Neural cell (in vitro differentiated cells): ENCODE results near the gene YWHAB. TPM values are rescaled to one million over a fixed set of nuclear protein-coding genes. Genes with fewer than 3 reads are reported as not detected.

ENCODE experiments used
- H2AFZ ChIP-seq: fragments of 200-600, 300-800 bp; sonication (generic), shearing (Covaris generic); 2 replicates; pipeline ENCODE4 v1.6.0; 2014; ENCODE audit warnings: low read depth, mild to moderate bottlenecking, antibody characterized with exemption, low read length, moderate library complexity
- H3F3A ChIP-seq: fragments of 200-600 bp; shearing (Covaris generic); 2 replicates; pipeline ENCODE4 v1.6.1; 2016; ENCODE audit warnings: mild to moderate bottlenecking, moderate library complexity, mixed read lengths, antibody characterized with exemption, low read length; ENCODE audit not compliant: insufficient read depth, poor library complexity, severe bottlenecking
- H3K27ac ChIP-seq: fragments of 200-600, 300-800 bp; sonication (generic), shearing (Covaris generic); 2 replicates; pipeline ENCODE4 v1.5.1; 2014; ENCODE audit warnings: mild to moderate bottlenecking, low read length, moderate library complexity
- H3K27me3 ChIP-seq: fragments of 300-800, 200-600 bp; sonication (generic), shearing (Covaris generic); 2 replicates; pipeline ENCODE4 v1.6.0; 2014; ENCODE audit warnings: mild to moderate bottlenecking, low read depth, low read length, moderate library complexity; ENCODE audit not compliant: insufficient read depth
- H3K36me3 ChIP-seq: fragments of 300-800, 200-600 bp; sonication (generic), shearing (Covaris generic); 2 replicates; pipeline ENCODE4 v1.5.1; 2014; ENCODE audit warnings: mild to moderate bottlenecking, antibody characterized with exemption, low read length, moderate library complexity; ENCODE audit not compliant: insufficient read depth
- H3K4me2 ChIP-seq: fragments of 300-800, 200-600 bp; sonication (generic), shearing (Covaris generic); 2 replicates; pipeline ENCODE4 v1.6.0; 2014; ENCODE audit warnings: mild to moderate bottlenecking, low read length
- H3K4me3 ChIP-seq: fragments of 300-800, 200-600 bp; sonication (generic), shearing (Covaris generic); 2 replicates; pipeline ENCODE4 v1.5.1; 2014; ENCODE audit warnings: mild to moderate bottlenecking, low read length, moderate library complexity
- H3K79me2 ChIP-seq: fragments of 200-600 bp; shearing (Covaris generic); replicated peaks from 2 replicates; pipeline ENCODE4 v1.6.0; 2014; ENCODE audit warnings: mild to moderate bottlenecking, low read length, moderate library complexity; ENCODE audit not compliant: insufficient read depth
- H3K9ac ChIP-seq: fragments of 300-800, 200-600 bp; sonication (generic), shearing (Covaris generic); 2 replicates; pipeline ENCODE4 v1.6.1; 2016; ENCODE audit warnings: mild to moderate bottlenecking, low read length, mixed read lengths
- H3K9me2 ChIP-seq: fragments of 200-600 bp; shearing (Covaris generic); 2 replicates; pipeline ENCODE4 v1.6.1; 2016; ENCODE audit warnings: mild to moderate bottlenecking, low read length, mixed read lengths; ENCODE audit not compliant: insufficient read depth
- H3K9me3 ChIP-seq: fragments of 200-600, 300-800 bp; sonication (generic), shearing (Covaris generic); 2 replicates; pipeline ENCODE4 v1.6.1; 2016; ENCODE audit warnings: mild to moderate bottlenecking, mixed run types, low read length, moderate library complexity, mixed read lengths
- H4K20me1 ChIP-seq: fragments of 200-600 bp; shearing (Covaris generic); 2 replicates; pipeline ENCODE4 v1.6.1; 2016; ENCODE audit warnings: mild to moderate bottlenecking, mixed run types; ENCODE audit not compliant: insufficient read depth
- CTCF ChIP-seq: fragments of 450-650 bp; IDR thresholded peaks from 2 replicates; pipeline ENCODE4 v1.5.1; 2014; ENCODE audit warnings: antibody characterized with exemption, mild to moderate bottlenecking, moderate library complexity; ENCODE audit not compliant: poor library complexity, severe bottlenecking
- EP300 ChIP-seq: fragments of 450-650 bp; conservative IDR thresholded peaks from 2 replicates; pipeline ENCODE4 v1.6.1; 2014; ENCODE audit warnings: antibody characterized with exemption, mild to moderate bottlenecking, moderate library complexity; ENCODE audit not compliant: poor library complexity, severe bottlenecking
- EZH2 ChIP-seq: fragments of 200-600, 300-800 bp; shearing (Covaris generic), sonication (generic); IDR thresholded peaks from 2 replicates; pipeline ENCODE4 v1.6.1; 2014; ENCODE audit warnings: antibody characterized with exemption, low read length, borderline replicate concordance, mild to moderate bottlenecking; ENCODE audit not compliant: insufficient read depth, poor library complexity, severe bottlenecking
- MXI1 ChIP-seq: fragments of 450-650 bp; conservative IDR thresholded peaks from 2 replicates; pipeline ENCODE4 v1.6.1; 2014; ENCODE audit warnings: antibody characterized with exemption, mild to moderate bottlenecking; ENCODE audit not compliant: poor library complexity, severe bottlenecking
- POLR2AphosphoS5 ChIP-seq: IDR thresholded peaks from 2 replicates; pipeline ENCODE4 v1.6.1; 2012
- RAD21 ChIP-seq: fragments of 450-650 bp; conservative IDR thresholded peaks from 2 replicates; pipeline ENCODE4 v1.6.1; 2014; ENCODE audit warnings: antibody characterized with exemption, mild to moderate bottlenecking, moderate library complexity
- SMC3 ChIP-seq: fragments of 450-650 bp; conservative IDR thresholded peaks from 2 replicates; pipeline ENCODE4 v1.6.1; 2014; ENCODE audit warnings: antibody characterized with exemption, mild to moderate bottlenecking, moderate library complexity; ENCODE audit not compliant: poor library complexity
- TAF1 ChIP-seq: IDR thresholded peaks from 2 replicates; pipeline ENCODE4 v1.6.1; 2012; ENCODE audit warnings: low read depth
- polyA minus RNA-seq: library from RNA; depleted of rRNA, polyadenylated mRNA; stranded (reverse); fragments of >200 nt; gene quantifications from 2 replicates; pipeline ENCODE4 v1.2.3, GENCODE V29; 2014
- polyA plus RNA-seq: library from polyadenylated mRNA; depleted of rRNA; stranded (reverse); fragments of >200 nt; gene quantifications from 2 replicates; pipeline ENCODE4 v1.2.3, GENCODE V29; 2014
- TF ChIP-seq, protein P1 (sequence below): IDR thresholded peaks from 2 replicates; pipeline ENCODE4 v1.6.1; 2012; ENCODE audit warnings: borderline replicate concordance

Gene YWHAB
- polyA plus RNA-seq (242 and 279 TPM in 2 replicates), polyA minus RNA-seq (142 and 168 TPM in 2 replicates)

DNA sequence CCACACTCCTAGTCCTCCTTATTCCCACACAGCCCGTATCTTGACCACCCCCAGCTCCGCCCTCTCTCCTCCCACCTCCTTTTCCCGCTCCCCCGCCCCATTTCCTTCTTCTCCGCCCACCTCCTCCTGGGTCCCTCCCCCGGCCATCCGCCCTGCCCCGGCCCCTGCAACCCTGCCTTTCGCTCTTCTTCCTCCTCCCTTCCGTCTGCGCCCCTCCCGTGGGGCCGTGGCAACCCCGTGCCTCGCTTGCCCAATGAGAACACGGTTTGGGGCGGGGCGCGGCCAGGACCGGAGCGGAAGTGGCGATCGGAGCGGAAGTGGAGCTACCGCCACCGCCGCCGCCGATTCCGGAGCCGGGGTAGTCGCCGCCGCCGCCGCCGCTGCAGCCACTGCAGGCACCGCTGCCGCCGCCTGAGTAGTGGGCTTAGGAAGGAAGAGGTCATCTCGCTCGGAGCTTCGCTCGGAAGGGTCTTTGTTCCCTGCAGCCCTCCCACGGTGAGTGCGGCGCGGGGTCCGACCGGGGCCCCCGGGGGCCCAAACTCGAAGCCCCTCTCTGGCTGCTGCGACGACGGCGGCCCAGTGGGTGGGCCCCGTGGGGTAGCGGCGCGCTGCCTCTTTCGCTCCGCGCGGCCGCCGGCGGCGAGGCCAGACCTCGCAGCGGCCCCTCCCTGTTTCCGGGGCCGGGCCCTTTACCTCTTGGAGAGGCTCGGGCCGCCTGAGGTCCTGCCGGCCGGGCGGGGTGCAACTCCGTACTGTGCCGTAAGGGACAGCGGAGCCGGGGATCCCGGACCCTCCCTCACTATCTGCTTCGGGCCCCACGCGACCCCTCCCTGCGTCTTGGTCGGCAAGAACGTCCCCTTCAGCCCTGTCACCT is at the start of gene YWHAB:
TSS of gene YWHAB (plus strand) at position 314 of the 874 bp plus-strand sequence. CDS start 15,829 bp downstream, outside the sequence.
- H3K27me3 ChIP-seq = no peaks in the 10 kb centered on the region
- peak within 1 kb of the TSS; percentile 92 for H3K9ac ChIP-seq
- H4K20me1 ChIP-seq = peaks cover 11% of the 10 kb centered on the region
- peaks cover 49% of the 10 kb centered on the region for H3K79me2 ChIP-seq
- H3K4me2 ChIP-seq = peak within 1 kb of the TSS; percentile 73
- H2AFZ ChIP-seq = peak within 1 kb of the TSS; percentile 92
- no peaks in the 10 kb centered on the region for H3K9me3 ChIP-seq
- H3K27ac ChIP-seq = peak within 1 kb of the TSS; percentile 88
- H3F3A ChIP-seq = peaks cover 5% of the 10 kb centered on the region
- H3K4me3 ChIP-seq = peak within 1 kb of the TSS; percentile 89
- TF ChIP-seq MXI1 (no peak), CTCF (no peak), POLR2AphosphoS5 (peak; percentile 95), EZH2 (no peak), TAF1 (peak; percentile 39)
- no peaks in the 10 kb centered on the region for H3K9me2 ChIP-seq
- peaks cover 3% of the 10 kb centered on the region for H3K36me3 ChIP-seq

DNA sequence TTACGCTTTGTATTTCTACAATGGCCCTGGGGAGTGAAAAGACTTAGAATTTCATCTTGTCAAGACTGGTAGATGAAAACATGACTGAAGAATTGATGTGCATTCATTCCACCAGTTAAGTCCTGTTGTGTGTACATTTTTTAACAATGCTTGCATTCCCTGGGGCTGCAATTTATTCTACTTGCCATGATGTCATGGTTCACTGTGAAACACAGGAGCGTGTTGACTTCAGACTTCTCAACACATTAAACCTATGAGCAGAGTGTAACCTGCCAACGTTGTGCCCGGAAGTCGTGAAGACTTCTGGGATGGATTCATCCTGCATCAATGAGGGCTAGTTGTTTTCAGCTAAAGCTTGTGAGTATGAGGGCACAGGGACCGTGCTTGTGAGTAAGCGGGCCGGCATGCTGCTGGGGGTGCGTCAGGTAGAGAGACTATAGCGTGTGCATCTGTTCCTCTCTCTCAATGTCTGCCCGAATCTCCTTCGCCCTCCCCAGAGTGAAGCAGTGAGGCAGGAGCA is 48.8 kb upstream of the YWHAB start:
- H3K36me3 ChIP-seq = no peaks in the 10 kb centered on the region
- H3K4me3 ChIP-seq = no peak overlapping the region
- peak overlapping the region; percentile 22 for H3K27ac ChIP-seq
- no peak for TF ChIP-seq TAF1
- no peak for TF ChIP-seq EP300
- TF ChIP-seq SMC3 = no peak
- TF ChIP-seq, protein P1, sequence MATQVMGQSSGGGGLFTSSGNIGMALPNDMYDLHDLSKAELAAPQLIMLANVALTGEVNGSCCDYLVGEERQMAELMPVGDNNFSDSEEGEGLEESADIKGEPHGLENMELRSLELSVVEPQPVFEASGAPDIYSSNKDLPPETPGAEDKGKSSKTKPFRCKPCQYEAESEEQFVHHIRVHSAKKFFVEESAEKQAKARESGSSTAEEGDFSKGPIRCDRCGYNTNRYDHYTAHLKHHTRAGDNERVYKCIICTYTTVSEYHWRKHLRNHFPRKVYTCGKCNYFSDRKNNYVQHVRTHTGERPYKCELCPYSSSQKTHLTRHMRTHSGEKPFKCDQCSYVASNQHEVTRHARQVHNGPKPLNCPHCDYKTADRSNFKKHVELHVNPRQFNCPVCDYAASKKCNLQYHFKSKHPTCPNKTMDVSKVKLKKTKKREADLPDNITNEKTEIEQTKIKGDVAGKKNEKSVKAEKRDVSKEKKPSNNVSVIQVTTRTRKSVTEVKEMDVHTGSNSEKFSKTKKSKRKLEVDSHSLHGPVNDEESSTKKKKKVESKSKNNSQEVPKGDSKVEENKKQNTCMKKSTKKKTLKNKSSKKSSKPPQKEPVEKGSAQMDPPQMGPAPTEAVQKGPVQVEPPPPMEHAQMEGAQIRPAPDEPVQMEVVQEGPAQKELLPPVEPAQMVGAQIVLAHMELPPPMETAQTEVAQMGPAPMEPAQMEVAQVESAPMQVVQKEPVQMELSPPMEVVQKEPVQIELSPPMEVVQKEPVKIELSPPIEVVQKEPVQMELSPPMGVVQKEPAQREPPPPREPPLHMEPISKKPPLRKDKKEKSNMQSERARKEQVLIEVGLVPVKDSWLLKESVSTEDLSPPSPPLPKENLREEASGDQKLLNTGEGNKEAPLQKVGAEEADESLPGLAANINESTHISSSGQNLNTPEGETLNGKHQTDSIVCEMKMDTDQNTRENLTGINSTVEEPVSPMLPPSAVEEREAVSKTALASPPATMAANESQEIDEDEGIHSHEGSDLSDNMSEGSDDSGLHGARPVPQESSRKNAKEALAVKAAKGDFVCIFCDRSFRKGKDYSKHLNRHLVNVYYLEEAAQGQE = no peak
- no peak for TF ChIP-seq MXI1
- peak; percentile 49 for TF ChIP-seq POLR2AphosphoS5
- TF ChIP-seq CTCF = no peak
- TF ChIP-seq RAD21 = no peak
- H3F3A ChIP-seq = no peaks in the 10 kb centered on the region
- no peaks in the 10 kb centered on the region for H3K9me3 ChIP-seq
- no peaks in the 10 kb centered on the region for H3K27me3 ChIP-seq
- H3K4me2 ChIP-seq = no peak overlapping the region
- no peaks in the 10 kb centered on the region for H3K9me2 ChIP-seq
- no peak overlapping the region for H3K9ac ChIP-seq
- no peaks in the 10 kb centered on the region for H4K20me1 ChIP-seq
- H3K79me2 ChIP-seq = no peaks in the 10 kb centered on the region
- H2AFZ ChIP-seq = no peak overlapping the region
